IPS-NIHi7 (cell line): ENCODE results near the gene GRK5.

Source experiments
- DNase-seq: peaks from one replicate; pipeline ENCODE4 v3.0.0; 2012; ENCODE audit warnings: mixed read lengths; ENCODE audit errors: extremely low spot score

Gene GRK5

GRCh38 chr10:119378737-119379067 is 171.3 kb downstream of the GRK5 start:
- no peak for DNase-seq

GRCh38 chr10:119379466-119380071 is 172.2 kb downstream of the GRK5 start:
- DNase-seq = no peak

GRCh38 chr10:119383174-119383856 is 175.9 kb downstream of the GRK5 start:
- DNase-seq = no peak

- no peak for DNase-seq
These were observed 176.8 kb downstream of the GRK5 start for GRCh38 chr10:119384127-119384526.

GRCh38 chr10:119386666-119387065 is 179.3 kb downstream of the GRK5 start:
- no peak for DNase-seq

- DNase-seq = no peak
These were observed 181.5 kb downstream of the GRK5 start for GRCh38 chr10:119388849-119389345.

GRCh38 chr10:119391440-119392251 is 184.3 kb downstream of the GRK5 start:
- DNase-seq = no peak

- no peak for DNase-seq
These were observed 185.6 kb downstream of the GRK5 start for GRCh38 chr10:119393019-119393418.

GRCh38 chr10:119393421-119393820 is 186.1 kb downstream of the GRK5 start:
- DNase-seq = no peak

- DNase-seq = no peak
These were observed 186.5 kb downstream of the GRK5 start for GRCh38 chr10:119393845-119394244.

- DNase-seq = no peak
These were observed 187.4 kb downstream of the GRK5 start for GRCh38 chr10:119394657-119395279.

- DNase-seq = no peak
These were observed 188.1 kb downstream of the GRK5 start for GRCh38 chr10:119395280-119396007.

- DNase-seq = no peak
These were observed 188.8 kb downstream of the GRK5 start for GRCh38 chr10:119396008-119396708.

- DNase-seq = no peak
These were observed 189.3 kb downstream of the GRK5 start for GRCh38 chr10:119396709-119397071.

GRCh38 chr10:119397416-119397815 is 190.0 kb downstream of the GRK5 start:
- no peak for DNase-seq

- no peak for DNase-seq
These were observed 191.6 kb downstream of the GRK5 start for GRCh38 chr10:119398996-119399395.

- DNase-seq = no peak
These were observed 192.1 kb downstream of the GRK5 start for GRCh38 chr10:119399466-119399865.

GRCh38 chr10:119401671-119402395 is 194.5 kb downstream of the GRK5 start:
- no peak for DNase-seq

- DNase-seq = no peak
These were observed 196.6 kb downstream of the GRK5 start for GRCh38 chr10:119403921-119404320.
